Epidermal melanocyte (primary cell): Measurements from ENCODE around the gene CTSV.
"Not testable (repeated sequence)": the region's sequence is repeated elsewhere in the genome, so short reads cannot be mapped to it uniquely, and the experiment has no call there.

ENCODE experiments used
- DNase-seq: peaks from one replicate; pipeline ENCODE4 v3.0.0; 2011; ENCODE audit warnings: low spot score; ENCODE audit not compliant: insufficient read length

CTSV gene

GRCh38 chr9:97041898-97042297 lies 3.0 kb upstream of the CTSV start:
- DNase-seq, result no peak

- peak; percentile 56 for DNase-seq
Observed at GRCh38 chr9:97039514-97039860, 545 bp upstream of the CTSV start.

- DNase-seq, result not testable (repeated sequence)
Observed at GRCh38 chr9:97023505-97023904, 15.4 kb downstream of the CTSV start.

GRCh38 chr9:97013151-97014132 lies 25.5 kb downstream of the CTSV start:
- peak; percentile 26 for DNase-seq

GRCh38 chr9:97012617-97013016 lies 26.3 kb downstream of the CTSV start:
- not testable (repeated sequence) for DNase-seq

GRCh38 chr9:97002195-97002594 lies 36.7 kb downstream of the CTSV start:
- DNase-seq, result not testable (repeated sequence)

- DNase-seq, result not testable (repeated sequence)
Observed at GRCh38 chr9:97001338-97001737, 37.6 kb downstream of the CTSV start.

GRCh38 chr9:97000139-97000787 lies 38.7 kb downstream of the CTSV start:
- DNase-seq, result not testable (repeated sequence)

GRCh38 chr9:96999733-97000132 lies 39.2 kb downstream of the CTSV start:
- DNase-seq, result not testable (repeated sequence)

GRCh38 chr9:96997009-96997701 lies 41.8 kb downstream of the CTSV start:
- DNase-seq, result not testable (repeated sequence)

GRCh38 chr9:96994531-96995016 lies 44.4 kb downstream of the CTSV start:
- not testable (repeated sequence) for DNase-seq

GRCh38 chr9:96992303-96992702 lies 46.6 kb downstream of the CTSV start:
- not testable (repeated sequence) for DNase-seq

- not testable (repeated sequence) for DNase-seq
Observed at GRCh38 chr9:96989747-96990318, 49.1 kb downstream of the CTSV start.

- not testable (repeated sequence) for DNase-seq
Observed at GRCh38 chr9:96984887-96985286, 54.1 kb downstream of the CTSV start.

GRCh38 chr9:96984139-96984538 lies 54.8 kb downstream of the CTSV start:
- DNase-seq, result not testable (repeated sequence)

- not testable (repeated sequence) for DNase-seq
Observed at GRCh38 chr9:96983496-96984122, 55.3 kb downstream of the CTSV start.
